HG03565 (cell line): ENCODE data around the gene IL12B.
"Not testable (repeated sequence)": the region's sequence is repeated elsewhere in the genome, so short reads cannot be mapped to it uniquely, and the experiment has no call there.

Source experiments
- ATAC-seq: cut with Tn5 transposase; IDR thresholded peaks from one replicate; pipeline ENCODE4 v1.9.1; 2021; ENCODE audit warnings: mild to moderate bottlenecking, moderate library complexity; ENCODE audit not compliant: unreplicated experiment

IL12B gene

GRCh38 chr5:159330131-159330800, at the start of gene IL12B:
TSS of gene IL12B (minus strand) at chr5:159330487. CDS start at chr5:159326782, 3,705 bp downstream.
- ATAC-seq: no peak

- ATAC-seq: no peak
Measured at GRCh38 chr5:159377653-159378052, 47.4 kb upstream of the IL12B start.

- ATAC-seq: not testable (repeated sequence)
Measured at GRCh38 chr5:159367866-159368265, 37.6 kb upstream of the IL12B start.

GRCh38 chr5:159366776-159367175, 36.5 kb upstream of the IL12B start:
- ATAC-seq: not testable (repeated sequence)

GRCh38 chr5:159362220-159362619, 31.9 kb upstream of the IL12B start:
- no peak for ATAC-seq

- ATAC-seq: not testable (repeated sequence)
Measured at GRCh38 chr5:159359871-159360270, 29.6 kb upstream of the IL12B start.

GRCh38 chr5:159359408-159359807, 29.1 kb upstream of the IL12B start:
- ATAC-seq: no peak

- ATAC-seq: no peak
Measured at GRCh38 chr5:159353661-159354252, 23.5 kb upstream of the IL12B start.

GRCh38 chr5:159350644-159351043, 20.4 kb upstream of the IL12B start:
- not testable (repeated sequence) for ATAC-seq

- ATAC-seq: not testable (repeated sequence)
Measured at GRCh38 chr5:159350216-159350615, 19.9 kb upstream of the IL12B start.

- ATAC-seq: no peak
Measured at GRCh38 chr5:159345861-159346260, 15.6 kb upstream of the IL12B start.

- no peak for ATAC-seq
Measured at GRCh38 chr5:159345336-159345735, 15.0 kb upstream of the IL12B start.

- no peak for ATAC-seq
Measured at GRCh38 chr5:159343295-159344094, 13.2 kb upstream of the IL12B start.

- ATAC-seq: no peak
Measured at GRCh38 chr5:159342840-159343239, 12.6 kb upstream of the IL12B start.

- ATAC-seq: no peak
Measured at GRCh38 chr5:159341906-159342310, 11.6 kb upstream of the IL12B start.

GRCh38 chr5:159341145-159341544, 10.9 kb upstream of the IL12B start:
- no peak for ATAC-seq

- ATAC-seq: no peak
Measured at GRCh38 chr5:159340511-159340910, 10.2 kb upstream of the IL12B start.

- ATAC-seq: no peak
Measured at GRCh38 chr5:159339460-159339859, 9.2 kb upstream of the IL12B start.

- no peak for ATAC-seq
Measured at GRCh38 chr5:159338118-159338517, 7.8 kb upstream of the IL12B start.

GRCh38 chr5:159337016-159337955, 7.0 kb upstream of the IL12B start:
- no peak for ATAC-seq

- no peak for ATAC-seq
Measured at GRCh38 chr5:159336586-159336985, 6.3 kb upstream of the IL12B start.
